Suppressor macrophage treated with lipopolysaccharide for 4 hours (primary cell): ENCODE data around the gene VEPH1.

Source experiments
- DNase-seq: peaks from one replicate; pipeline ENCODE4 v3.0.0-alpha.2; 2020

Gene VEPH1

DNA sequence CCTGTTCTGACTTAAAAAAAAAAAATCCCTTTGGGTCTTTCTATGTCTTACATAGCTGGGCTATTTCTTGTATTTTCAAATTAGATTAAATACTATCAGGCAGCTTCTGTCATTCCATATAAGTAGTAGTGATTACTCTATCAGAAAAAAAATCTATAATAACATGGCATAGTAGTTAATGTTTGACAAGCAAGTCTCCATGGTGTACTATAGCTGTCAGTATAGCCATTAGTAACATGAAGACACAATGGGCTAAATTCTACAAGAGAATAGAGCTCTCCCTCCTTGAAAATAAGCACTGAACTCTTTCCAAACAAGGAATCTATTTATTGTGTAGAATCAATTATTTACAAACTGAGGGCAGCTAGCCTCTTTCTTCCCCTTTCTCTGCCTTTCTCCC is 19.4 kb upstream of the VEPH1 start:
- no peak for DNase-seq

DNA sequence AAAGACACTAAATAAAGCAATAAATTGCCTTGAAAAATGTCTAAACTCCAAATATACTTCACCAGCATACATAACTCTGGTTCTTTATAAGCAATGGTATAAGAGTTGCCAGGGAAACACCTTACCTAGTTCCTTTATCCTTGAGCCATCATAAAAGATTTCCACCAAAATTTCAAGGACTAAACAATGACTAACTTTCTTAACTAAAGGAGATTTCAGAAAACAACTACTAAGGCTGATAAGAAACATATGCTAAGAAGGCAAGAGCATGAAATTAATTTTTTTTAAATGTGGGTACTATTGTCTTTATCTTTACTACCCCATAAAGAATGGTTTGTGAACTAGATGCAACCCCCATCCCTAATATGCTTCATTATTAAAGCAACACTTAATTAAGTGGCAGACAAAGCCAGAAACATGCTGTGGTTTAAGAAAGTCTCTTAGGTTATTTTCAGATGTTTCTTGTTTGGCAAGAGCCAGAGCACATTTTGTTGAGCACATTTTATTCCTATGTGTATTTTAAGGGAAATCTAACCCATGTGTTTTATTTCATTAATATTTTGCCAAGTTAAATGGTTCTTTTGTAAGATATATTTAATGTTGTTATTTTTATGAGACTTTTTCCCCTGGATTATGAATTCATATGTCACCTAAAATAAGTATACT is 17.4 kb upstream of the VEPH1 start:
- no peak for DNase-seq

DNA sequence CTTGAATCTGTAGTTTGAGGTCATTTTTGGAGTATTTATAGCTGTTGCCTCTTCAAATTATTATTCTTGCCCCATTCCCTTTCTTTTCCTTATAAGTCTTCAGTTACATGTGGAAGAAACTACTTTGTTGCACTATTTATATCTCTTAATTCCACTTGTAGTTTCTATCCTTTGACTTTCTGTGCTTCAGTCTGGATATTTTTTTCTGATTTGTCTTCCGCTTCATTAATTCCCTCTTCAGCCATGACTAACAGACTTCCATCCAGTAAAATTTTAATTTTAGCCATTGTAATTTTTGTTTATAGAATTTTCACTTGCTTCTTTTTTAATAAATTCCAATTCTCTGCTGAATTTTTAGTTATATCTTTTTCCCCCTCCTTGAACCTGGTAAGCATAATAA is 15.7 kb upstream of the VEPH1 start:
- no peak for DNase-seq

DNA sequence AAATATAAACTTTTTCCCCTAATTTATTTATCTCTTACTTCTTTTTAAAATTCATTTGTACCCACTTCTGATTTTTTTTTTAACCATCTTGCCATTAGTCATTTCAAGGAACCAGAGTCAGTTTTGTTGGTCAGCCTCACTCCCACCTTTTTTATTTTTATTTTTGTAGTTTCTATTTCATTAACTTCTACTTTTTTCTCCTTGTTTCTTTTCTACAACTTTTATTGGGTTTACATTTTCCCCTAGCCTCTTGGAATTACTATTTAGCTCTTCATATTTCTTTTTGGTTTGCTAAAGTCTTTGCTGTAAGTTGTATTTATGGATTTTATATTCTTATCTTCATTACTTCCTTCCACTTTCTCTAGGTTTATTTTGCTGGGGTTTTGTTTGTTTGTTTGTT is 13.7 kb upstream of the VEPH1 start:
- DNase-seq, result no peak

DNA sequence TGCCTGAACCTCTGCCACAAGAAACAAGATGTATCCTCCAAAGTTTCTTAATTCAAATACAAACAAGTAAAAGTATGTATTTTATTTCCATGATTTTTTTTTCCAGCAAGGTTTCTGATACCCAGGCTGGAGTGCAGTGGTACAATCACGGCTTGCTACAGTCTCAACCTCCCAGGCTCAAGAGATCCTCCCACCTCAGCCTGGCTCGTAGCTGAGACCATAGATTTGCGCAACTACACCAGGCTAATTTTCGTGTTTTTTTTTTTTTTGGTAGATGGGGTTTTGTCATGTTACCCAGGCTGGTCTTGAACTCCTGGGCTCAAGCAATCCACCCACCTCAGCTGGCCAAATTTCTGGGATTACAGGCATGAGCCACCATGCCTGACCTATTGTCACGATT is 12.2 kb upstream of the VEPH1 start:
- no peak for DNase-seq

DNA sequence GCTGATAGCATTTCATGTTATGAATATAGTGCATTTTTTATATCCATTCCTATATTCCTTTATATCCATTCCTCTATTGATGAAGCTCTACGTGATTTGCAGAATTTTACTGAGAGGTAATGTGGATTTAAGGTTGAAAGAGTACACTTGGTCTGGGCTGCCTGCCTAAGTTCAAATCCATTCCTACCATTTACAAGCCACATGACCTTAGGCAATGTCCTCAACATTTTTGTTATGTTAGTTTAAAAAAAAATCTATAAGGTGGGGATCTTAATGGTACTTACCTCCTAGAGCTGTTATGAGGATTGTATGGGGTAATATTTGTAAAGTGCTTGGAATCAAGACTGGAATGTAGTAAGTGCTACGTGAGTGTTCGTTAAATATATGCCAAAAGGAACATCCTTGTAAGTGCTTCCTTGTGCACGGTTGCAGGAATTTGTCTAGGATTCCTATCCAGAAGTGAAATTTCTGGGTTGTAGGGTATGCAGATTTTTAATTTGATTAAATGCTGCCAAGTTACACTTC is 11.2 kb upstream of the VEPH1 start:
- no peak for DNase-seq

DNA sequence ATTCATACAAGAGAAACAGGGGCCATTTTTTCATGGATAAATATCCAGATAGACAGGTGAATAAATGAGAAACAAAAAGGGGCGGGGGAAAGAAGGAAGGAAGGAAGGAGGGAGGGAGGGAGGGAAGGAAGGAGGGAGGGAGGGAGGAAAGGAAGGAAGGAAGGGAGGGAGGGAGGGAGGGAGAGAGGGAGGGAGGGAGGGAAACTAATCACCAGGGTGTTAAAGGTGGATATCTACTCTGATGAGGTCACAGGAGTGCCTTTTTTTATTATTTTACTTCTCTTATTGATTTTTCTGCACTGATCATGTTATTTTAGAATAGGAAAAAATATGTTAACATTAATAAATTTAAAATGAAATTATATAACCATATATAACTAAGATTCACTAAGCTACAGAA is 10.4 kb upstream of the VEPH1 start:
- no peak for DNase-seq

DNA sequence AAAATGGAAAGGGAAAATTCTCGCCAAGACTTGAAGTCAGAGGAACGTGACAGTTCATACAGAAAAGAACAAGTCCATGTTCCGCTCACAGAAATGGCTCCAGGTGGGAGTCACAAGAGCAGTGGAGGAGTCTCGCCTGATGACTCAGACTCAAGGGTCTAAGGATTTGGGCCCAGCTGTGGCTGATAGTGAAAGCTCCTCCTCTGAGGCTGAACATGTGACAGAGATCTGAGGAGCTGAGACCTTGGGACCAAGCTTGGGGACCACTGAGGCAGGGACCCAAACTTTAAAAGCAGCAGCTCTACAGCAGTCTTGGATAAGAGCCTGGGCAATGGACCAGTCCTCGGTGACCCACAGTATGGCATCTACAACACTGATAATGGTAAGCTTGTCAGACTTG is 9.3 kb upstream of the VEPH1 start:
- no peak for DNase-seq

DNA sequence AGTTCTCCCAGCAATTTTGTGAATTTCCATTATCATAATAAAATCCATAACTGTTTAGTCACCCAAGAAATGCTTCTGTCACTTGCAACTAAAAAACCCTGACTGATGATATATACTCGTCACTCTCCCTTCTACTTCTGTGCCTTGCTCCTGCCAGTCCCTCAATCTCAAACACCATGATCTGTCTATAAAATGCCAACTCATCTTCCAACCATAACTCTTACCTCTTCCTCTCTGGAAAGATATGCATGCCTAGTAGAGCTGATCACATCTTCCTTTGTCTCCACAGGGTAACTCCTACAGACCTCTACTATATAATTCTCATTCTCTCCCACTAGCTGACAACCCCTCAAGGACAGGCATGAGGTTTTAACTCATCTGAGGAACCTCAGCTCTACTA is 5.2 kb upstream of the VEPH1 start:
- no peak for DNase-seq

DNA sequence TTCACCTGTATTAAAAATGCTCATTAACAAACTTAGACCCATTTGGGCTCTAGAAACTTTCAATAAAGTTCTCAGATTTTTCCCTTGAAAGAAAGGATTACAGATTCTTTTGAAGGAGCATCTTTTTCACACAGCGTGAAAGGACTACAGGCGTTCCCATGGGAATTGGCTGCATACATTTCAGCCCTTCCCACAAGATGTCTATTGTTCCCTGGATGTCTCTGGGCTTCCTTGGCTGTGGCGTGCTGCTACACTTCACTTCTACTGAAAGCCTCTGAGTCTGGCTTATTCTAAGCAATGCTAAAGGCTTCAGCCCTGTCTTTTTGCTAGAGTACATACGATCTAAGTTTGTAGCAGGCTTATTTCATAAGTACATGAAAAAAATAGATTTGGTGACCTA is 1.4 kb downstream of the VEPH1 start:
- DNase-seq, result no peak

DNA sequence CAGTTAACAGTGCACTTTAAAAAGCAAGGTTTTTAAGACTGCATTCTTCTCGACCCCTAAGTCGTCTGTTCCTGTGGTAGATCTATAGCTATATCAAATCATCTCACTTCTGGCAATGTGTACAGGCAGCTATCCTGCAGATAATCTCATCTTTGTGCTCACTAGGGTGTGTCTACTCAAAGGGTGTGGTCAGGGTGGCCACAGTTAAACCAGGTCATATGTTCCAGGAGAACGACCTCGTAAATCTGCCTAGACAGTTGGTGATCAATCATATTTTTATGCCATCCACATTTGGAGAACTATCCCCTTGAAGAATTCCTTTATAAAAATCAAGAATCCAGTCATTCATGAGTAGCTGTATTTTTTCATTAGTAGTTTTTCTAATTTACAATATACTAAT is 3.0 kb downstream of the VEPH1 start:
- no peak for DNase-seq

DNA sequence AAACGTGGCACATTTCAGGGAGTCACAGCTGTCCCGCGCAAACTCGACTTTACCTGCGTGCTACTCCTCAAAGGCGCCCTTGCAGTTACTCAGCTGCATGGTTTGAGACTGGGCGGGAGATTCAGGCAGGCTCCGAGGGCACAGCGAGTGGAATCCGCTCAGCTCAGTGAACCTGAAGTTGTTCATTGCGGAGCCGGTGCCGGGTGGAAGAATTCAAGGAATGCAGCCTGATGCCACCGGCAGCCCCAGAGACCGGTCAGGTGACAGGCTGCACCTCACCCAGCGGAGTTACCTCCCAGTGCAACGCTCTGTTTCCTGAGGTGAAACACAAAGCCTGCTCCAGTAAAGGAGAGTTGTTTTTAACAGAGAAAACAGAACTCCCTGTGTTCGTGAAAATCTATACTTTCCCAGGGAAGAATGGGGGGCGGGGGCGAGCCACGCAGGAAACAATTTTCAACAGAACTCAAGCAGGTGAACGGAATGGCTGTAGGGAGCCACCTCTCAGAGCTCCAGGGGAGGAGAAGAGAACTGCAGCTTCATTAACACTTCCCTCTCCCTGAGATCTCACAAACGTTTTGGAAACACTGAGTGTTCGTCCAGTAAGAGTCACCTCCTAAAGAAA is 3.8 kb downstream of the VEPH1 start:
- no peak for DNase-seq

DNA sequence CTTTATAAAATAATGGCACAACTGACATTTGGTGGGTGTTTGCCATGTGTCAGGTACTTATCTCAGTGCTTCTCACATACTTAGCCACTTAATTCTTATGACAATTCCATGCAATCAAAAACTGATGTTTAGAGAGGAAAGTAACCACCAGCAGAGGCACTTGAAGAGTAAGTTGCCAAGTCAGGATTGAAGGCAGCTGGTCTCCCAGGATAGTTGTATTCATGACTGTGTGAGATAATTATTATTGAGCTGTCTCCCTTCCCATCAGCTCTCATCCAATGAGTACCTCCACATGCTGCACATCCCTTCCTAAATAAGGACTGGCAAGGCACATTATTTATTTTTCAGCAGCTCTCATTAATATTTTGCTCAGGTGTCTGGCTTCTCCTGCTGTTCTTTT is 4.8 kb downstream of the VEPH1 start:
- no peak for DNase-seq

DNA sequence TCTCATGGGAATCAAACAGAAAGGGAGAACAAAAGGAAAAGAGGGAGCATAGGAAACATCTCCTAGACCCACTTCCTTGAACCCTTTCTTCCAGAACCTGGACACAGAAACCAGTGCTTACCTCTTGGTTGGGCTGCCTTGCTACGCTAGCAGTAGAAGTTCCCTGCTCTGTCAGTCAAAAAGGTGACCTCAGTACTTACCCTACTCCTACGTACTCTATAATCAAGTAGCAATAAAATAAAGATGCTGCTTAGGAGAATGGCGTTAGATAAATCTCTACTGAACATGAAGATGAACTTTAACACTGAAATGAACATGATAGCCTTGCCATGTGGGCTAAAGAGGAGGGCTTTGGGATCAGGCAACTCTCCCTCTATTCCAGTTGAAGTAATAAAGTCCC is 7.4 kb downstream of the VEPH1 start:
- no peak for DNase-seq

DNA sequence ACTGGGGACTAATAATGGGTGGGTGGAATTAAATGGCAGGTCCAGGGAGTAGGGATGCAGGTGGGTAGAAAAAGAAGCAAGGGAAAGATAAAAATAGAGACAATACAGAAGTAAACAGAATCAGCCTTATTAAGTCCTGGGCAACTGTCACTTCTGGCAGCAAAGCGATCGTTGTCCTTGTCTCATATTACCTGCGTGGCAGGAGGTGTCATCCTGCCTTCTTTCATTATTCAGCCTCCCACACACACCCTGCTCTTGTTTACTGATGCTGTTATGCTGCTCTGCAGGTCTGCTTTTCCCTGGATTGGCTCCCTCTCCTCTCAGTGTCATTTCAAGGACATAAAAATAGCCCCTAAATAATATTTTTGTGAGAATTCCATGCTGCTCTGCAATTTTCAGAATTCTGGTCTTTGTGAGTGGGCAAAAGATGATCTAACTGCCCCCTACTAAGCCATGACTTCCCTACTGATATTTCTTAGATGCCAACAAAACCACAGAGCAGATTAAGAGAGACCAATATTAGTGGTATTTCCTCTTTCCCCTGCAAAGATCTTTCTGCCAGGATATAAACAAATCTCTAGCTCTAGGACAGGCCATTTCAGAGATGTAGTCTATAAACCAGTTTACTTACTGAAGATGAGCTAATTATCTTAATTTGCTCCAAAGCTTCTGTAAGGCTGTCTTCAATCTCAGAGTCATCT is 8.5 kb downstream of the VEPH1 start:
- DNase-seq, result no peak

DNA sequence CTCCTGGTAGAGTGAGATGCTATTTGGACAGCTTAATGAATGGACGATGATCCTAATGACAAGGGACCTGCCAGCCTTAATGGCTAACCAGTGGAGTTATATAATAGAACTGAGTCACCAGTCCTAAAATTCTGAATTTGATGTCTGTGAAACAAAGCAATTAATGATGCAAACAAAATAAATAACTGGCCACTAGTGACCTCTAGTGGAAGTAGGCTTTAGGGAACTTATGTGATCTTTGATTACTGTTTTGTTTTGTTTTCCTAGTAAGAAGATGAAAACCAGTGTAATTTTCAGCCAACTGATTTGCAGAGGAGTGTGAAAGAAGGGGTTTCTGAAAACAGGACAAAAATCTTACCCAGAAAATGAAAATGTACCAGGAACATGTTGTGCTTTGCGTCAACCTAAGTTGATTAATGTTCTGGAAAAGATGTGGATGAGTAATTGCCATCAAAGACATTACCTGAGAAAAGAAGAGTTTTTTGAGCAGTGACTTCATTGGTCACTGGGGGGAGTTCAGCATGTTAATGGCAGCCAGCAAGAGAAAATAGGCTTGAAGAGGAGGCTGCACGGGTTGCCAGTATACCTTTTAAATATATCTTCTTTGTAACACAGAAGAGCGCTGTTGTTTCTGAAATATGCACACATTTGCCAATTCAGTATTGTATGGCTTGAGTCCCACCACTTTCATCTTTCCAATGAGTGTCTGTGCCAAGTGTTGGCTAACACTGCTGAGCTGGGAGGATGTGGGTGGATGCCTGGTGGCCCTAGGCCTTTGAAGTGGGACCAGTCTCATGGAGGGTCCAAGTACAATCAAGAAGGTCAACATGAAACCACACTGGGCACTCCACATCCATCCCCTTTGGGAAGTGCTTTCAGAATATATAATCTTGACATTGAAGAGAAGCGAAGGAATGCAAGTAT is 9.3 kb downstream of the VEPH1 start:
- DNase-seq, result peak; percentile 74

DNA sequence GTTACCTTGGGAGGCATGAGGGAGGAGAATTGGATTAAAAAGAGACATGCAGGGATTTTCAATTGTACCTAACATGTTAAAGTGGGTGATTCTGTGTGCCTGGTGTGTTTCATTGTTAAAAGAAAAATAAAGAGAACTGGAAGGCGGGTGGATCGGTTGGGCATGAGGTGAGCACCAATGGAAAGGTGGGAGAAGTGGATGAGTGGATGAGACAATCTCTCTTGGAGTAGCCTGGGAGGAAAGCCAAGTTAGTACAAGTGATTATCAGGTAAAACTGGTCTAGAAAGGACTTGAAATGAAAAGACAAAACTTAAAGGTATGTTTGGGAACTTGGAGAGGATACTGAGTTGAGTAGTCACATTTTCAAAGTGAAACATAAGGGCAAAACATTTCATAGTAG is 12.1 kb downstream of the VEPH1 start:
- DNase-seq, result no peak

DNA sequence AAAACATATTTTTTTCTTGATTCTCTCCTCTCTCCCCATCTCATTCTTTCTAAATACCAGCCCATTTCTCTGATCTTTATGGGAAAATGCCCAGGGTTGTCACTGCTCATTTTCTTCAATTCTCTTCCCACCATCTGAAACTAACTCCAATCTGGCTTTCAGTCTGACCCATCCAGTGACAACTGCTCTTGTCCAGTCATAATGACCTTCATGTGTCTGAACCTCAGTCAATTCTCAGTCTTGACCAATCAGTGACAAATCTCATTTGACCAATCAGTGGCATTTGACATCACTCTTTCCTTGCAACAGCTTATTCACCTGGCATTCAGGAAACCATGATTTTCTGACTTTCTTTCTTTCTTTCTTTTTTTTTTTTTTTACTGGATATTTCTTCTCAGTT is 15.1 kb downstream of the VEPH1 start:
- DNase-seq, result peak; percentile 35

DNA sequence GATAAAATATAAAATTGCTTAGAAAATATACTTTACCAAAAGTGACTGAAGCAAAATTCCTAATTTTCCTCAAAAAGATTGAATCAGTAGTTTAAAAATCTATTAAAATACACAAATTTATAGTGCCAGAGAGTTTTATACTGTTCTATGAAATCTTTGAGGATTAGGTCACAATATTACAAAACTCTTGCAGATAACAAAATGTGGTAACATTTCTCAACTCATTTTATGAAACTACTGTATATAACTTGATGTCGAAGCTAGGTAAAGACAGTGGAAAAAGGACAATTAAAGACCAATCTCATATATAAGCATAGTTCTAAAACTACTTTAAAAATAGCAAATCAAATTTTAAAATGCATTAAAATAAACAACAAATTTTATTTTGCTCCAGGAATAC is 15.9 kb downstream of the VEPH1 start:
- DNase-seq, result no peak

DNA sequence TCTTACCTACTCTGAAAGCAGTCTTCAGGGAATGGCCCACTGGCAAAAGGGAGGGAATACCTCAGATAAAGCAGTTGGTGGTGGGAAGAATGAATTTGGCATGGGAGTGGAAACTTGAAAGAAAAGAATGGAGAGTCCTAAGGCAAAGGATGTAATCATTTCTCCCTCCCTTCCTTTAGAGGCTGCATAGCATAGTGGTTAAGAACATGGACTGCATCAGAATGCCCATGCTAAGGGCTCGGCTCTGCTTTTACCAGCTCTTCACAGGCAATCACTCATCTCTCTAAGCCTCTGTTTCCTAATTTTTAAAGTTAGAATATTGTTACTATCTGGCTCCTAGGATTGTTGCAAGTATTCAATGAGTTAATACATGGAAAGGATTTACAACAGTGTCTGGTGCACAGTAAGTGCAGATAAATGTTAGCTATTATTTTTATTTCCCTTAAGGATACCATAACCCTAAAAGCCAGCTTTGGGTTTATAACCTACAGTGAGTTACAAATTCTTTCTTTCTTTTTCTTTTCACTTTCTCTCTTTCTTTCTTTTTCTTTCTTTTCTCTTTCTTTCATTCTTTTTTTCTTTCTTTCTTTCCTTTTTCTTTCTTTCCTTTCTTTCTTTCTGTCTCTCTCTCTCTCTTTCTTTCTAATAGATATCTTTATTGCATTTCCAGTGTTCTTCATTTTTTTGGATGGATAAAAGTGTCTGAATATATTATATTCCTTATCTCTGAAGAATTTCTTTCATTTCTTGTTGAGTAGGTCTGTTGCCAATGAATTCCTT is 23.6 kb downstream of the VEPH1 start:
- no peak for DNase-seq

DNA sequence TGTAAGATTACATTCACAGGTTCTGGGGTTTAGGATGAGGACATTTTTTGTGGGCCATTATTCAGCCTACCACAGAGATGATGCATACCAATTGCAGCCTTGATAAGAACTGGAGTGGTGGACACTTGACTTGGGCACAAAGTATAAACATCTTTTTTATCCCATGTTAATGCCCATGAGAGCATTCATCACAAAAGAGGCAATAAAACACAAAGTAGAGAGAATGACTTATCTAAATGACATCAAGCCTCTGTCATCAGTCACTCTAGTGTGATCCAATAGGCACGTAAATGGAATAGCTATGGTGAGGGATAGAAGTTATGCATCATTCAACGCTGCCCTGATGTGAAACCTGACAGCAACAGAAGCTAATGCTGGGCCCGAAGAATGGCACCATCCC is 25.8 kb downstream of the VEPH1 start:
- no peak for DNase-seq

DNA sequence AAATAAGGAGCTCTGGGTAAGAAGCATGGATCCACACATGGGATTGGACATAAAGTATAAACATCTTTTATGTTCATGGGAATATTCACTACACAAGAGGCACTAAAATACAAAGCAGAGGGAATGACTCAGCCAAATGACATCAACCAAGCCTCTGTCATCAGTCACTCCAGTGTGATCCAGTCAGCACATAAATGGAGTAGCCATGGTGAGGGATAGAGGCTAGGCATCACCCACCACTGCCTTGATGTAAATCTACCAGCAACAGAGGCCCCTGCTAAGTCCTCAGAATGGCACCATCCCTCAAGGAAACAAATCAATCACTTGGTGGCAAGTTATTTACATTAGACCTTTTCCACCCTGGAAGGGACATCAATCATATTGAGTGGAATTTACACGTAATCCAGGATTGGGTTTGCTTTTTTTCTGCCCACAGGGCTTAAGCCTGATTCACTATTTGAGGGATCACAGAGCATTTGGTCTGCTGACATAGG is 27.2 kb downstream of the VEPH1 start:
- DNase-seq, result peak; percentile 42
